ENCODE data around the gene SEL1L3. TPM values are rescaled to one million over a fixed set of nuclear protein-coding genes. Genes with fewer than 3 reads are reported as not detected.

Gene SEL1L3
- total and polyA plus RNA-seq, 7 donors, result 1.0 to 4.3 (median 1.6) TPM

DNA sequence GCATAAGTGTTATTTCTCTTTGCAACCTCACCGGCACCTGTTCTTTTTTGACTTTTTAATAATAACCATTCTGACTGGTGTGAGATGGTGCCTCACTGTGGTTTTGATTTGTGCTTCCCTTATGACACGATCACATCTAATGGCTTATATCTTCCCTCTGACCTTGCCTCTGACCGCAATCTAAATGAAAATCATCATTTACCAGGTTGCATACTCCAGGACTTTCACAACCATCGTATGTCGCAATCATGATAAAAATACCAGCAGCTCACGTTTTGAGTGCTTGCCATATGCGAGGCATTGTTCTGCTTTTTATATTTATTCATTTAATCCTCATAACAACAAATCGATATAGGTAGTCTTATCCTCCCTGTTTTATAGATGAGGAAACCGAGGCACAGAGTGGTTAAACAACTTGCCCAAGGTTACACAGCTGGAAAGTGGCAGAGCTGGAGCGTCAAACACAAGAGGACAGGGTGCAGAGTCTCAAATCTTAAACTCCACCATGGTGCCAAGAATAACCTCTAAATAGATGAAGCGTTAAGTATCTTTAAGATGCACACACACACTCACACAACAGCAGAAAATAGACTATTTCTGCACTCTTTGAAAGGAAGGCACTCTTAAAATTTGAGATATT, 102.2 kb downstream of the SEL1L3 start:
- DNase-seq (no peak), ATAC-seq (no peak)
- Histone ChIP-seq H3K36me3 (ENCODE audit: insufficient read depth in 1 of 2, low read depth in 1 of 2) (no peaks in the 10 kb centered on the region), H3K9me3 (no peaks in the 10 kb centered on the region), H3K4me1 (no peaks in the 10 kb centered on the region), H3K27ac (no peak overlapping the region), H3K4me3 (no peak overlapping the region), H3K27me3 (ENCODE audit: insufficient read depth in 3 of 3, low read length in 2 of 3) (no peaks in the 10 kb centered on the region)
- intact Hi-C loops (cut with DNase I), result loop anchor here in 1 of 2 donors (10.0 kb wide), 1 partner anchor 586 kb away; no protein-coding TSS in a partner anchor
- 87 to 91% (median 89%) methylated on average over 11 of the region's 11 CpGs for WGBS, 3 donors
- TF ChIP-seq CTCF (IDR thresholded peaks at IDR 0.05), result no peak

DNA sequence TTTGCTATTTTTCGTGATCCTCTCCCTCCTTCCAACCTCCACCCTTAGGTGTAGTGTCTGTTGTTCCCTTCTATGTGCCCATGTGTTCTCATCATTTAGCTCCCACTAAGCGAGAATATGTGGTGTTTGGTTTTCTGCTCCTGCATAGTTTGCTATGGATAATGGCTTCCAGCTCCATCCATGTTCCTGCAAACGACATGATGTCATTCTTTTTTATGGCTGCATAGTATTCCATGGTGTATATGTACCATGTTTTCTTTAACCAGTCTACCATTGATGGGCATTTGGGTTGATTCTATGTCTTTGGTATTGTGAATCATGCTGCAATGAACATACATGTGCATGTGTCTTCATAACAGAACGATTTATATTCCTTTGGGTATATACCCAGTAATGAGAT, 102.7 kb downstream of the SEL1L3 start:
- Histone ChIP-seq H3K27me3 (ENCODE audit: insufficient read depth in 3 of 3, low read length in 2 of 3) (no peaks in the 10 kb centered on the region), H3K9me3 (no peaks in the 10 kb centered on the region), H3K4me3 (no peak overlapping the region), H3K27ac (no peak overlapping the region), H3K4me1 (no peaks in the 10 kb centered on the region), H3K36me3 (ENCODE audit: insufficient read depth in 1 of 2, low read depth in 1 of 2) (no peaks in the 10 kb centered on the region)
- intact Hi-C loops (cut with DNase I), result loop anchor here in 1 of 2 donors (10.0 kb wide), 1 partner anchor 585 kb away; no protein-coding TSS in a partner anchor
- DNase-seq, result no peak
- no peak for ATAC-seq
- WGBS, 3 donors, result 93 to 95% (median 93%) methylated on average over 4 of the region's 4 CpGs
- no peak for TF ChIP-seq CTCF (IDR thresholded peaks at IDR 0.05)

DNA sequence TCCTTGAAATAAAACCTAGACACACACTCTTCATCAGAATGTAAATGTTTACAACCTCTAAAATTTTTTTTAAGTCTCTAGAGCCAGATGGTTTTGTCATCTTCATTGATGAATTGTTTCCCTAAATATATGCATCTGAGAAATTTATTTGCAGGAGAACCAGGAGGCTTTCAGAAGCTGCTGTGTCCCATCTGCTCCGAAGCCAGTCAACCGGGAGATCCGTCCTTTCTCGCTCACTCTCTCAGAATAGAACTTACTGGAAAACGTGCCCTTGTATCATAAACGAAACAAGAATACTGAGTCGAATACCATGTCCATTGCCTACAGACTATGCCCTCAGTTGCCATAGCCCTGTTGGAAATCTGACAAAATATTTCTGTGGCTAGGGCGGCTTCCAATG, 103.7 kb downstream of the SEL1L3 start:
- Histone ChIP-seq H3K4me1 (no peaks in the 10 kb centered on the region), H3K36me3 (ENCODE audit: insufficient read depth in 1 of 2, low read depth in 1 of 2) (no peaks in the 10 kb centered on the region), H3K27me3 (ENCODE audit: insufficient read depth in 3 of 3, low read length in 2 of 3) (no peaks in the 10 kb centered on the region), H3K27ac (no peak overlapping the region), H3K4me3 (no peak overlapping the region), H3K9me3 (no peaks in the 10 kb centered on the region)
- ATAC-seq (no peak), DNase-seq (no peak)
- intact Hi-C loops (cut with DNase I), result no loop called here
- 64 to 84% (median 66%) methylated on average over 8 of the region's 8 CpGs for WGBS, 3 donors
- no peak for TF ChIP-seq CTCF (IDR thresholded peaks at IDR 0.05)

- TF ChIP-seq CTCF (IDR thresholded peaks at IDR 0.05), result no peak
- Histone ChIP-seq H3K9me3 (no peaks in the 10 kb centered on the region), H3K36me3 (ENCODE audit: insufficient read depth in 1 of 2, low read depth in 1 of 2) (no peaks in the 10 kb centered on the region), H3K4me1 (no peaks in the 10 kb centered on the region), H3K27me3 (ENCODE audit: insufficient read depth in 3 of 3, low read length in 2 of 3) (no peaks in the 10 kb centered on the region), H3K4me3 (no peak overlapping the region), H3K27ac (no peak overlapping the region)
- DNase-seq, result no peak
- intact Hi-C loops (cut with DNase I), result no loop called here
- WGBS, 3 donors, result 90 to 95% (median 94%) methylated on average over 8 of the region's 8 CpGs
- ATAC-seq, result no peak
Measured at GRCh38 chr4:25757452-25757851, 105.3 kb downstream of the SEL1L3 start.

DNA sequence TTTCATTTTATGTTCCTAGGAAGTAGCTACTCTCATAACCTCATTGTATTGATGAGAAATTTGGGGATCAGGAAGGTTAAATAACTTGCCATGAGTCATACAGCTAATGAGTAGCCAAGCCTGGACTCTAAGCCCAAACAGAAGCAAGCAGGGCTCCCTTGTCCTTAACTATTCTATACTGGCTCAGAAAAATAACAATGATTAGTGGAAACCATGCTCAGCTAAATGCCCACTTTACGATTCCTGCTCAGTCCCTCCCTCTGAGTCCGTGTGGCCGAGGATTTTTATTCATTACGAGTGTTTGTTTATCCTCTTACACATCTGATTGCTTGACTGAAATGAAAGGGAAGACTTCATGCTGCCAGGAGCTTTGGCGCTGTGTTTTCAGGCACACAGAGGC, 106.3 kb downstream of the SEL1L3 start:
- ATAC-seq, result no peak
- TF ChIP-seq CTCF (IDR thresholded peaks at IDR 0.05), result no peak
- Histone ChIP-seq H3K36me3 (ENCODE audit: insufficient read depth in 1 of 2, low read depth in 1 of 2) (no peaks in the 10 kb centered on the region), H3K4me1 (no peaks in the 10 kb centered on the region), H3K27me3 (ENCODE audit: insufficient read depth in 3 of 3, low read length in 2 of 3) (no peaks in the 10 kb centered on the region), H3K9me3 (no peaks in the 10 kb centered on the region), H3K27ac (no peak overlapping the region), H3K4me3 (no peak overlapping the region)
- WGBS, 3 donors, result 77 to 87% (median 78%) methylated on average over 5 of the region's 5 CpGs
- no peak for DNase-seq
- intact Hi-C loops (cut with DNase I), result no loop called here
